Neural cell (in vitro differentiated cells): ENCODE data around the gene P3R3URF. TPM values are rescaled to one million over a fixed set of nuclear protein-coding genes. Genes with fewer than 3 reads are reported as not detected.

Source experiments
- H2AFZ ChIP-seq: fragments of 200-600, 300-800 bp; sonication (generic), shearing (Covaris generic); 2 replicates; pipeline ENCODE4 v1.6.0; 2014; ENCODE audit warnings: low read depth, mild to moderate bottlenecking, antibody characterized with exemption, low read length, moderate library complexity
- H3F3A ChIP-seq: fragments of 200-600 bp; shearing (Covaris generic); 2 replicates; pipeline ENCODE4 v1.6.1; 2016; ENCODE audit warnings: mild to moderate bottlenecking, moderate library complexity, mixed read lengths, antibody characterized with exemption, low read length; ENCODE audit not compliant: insufficient read depth, poor library complexity, severe bottlenecking
- H3K27ac ChIP-seq: fragments of 200-600, 300-800 bp; sonication (generic), shearing (Covaris generic); 2 replicates; pipeline ENCODE4 v1.5.1; 2014; ENCODE audit warnings: mild to moderate bottlenecking, low read length, moderate library complexity
- H3K27me3 ChIP-seq: fragments of 300-800, 200-600 bp; sonication (generic), shearing (Covaris generic); 2 replicates; pipeline ENCODE4 v1.6.0; 2014; ENCODE audit warnings: mild to moderate bottlenecking, low read depth, low read length, moderate library complexity; ENCODE audit not compliant: insufficient read depth
- H3K36me3 ChIP-seq: fragments of 300-800, 200-600 bp; sonication (generic), shearing (Covaris generic); 2 replicates; pipeline ENCODE4 v1.5.1; 2014; ENCODE audit warnings: mild to moderate bottlenecking, antibody characterized with exemption, low read length, moderate library complexity; ENCODE audit not compliant: insufficient read depth
- H3K4me2 ChIP-seq: fragments of 300-800, 200-600 bp; sonication (generic), shearing (Covaris generic); 2 replicates; pipeline ENCODE4 v1.6.0; 2014; ENCODE audit warnings: mild to moderate bottlenecking, low read length
- H3K4me3 ChIP-seq: fragments of 300-800, 200-600 bp; sonication (generic), shearing (Covaris generic); 2 replicates; pipeline ENCODE4 v1.5.1; 2014; ENCODE audit warnings: mild to moderate bottlenecking, low read length, moderate library complexity
- H3K79me2 ChIP-seq: fragments of 200-600 bp; shearing (Covaris generic); replicated peaks from 2 replicates; pipeline ENCODE4 v1.6.0; 2014; ENCODE audit warnings: mild to moderate bottlenecking, low read length, moderate library complexity; ENCODE audit not compliant: insufficient read depth
- H3K9ac ChIP-seq: fragments of 300-800, 200-600 bp; sonication (generic), shearing (Covaris generic); 2 replicates; pipeline ENCODE4 v1.6.1; 2016; ENCODE audit warnings: mild to moderate bottlenecking, low read length, mixed read lengths
- H3K9me2 ChIP-seq: fragments of 200-600 bp; shearing (Covaris generic); 2 replicates; pipeline ENCODE4 v1.6.1; 2016; ENCODE audit warnings: mild to moderate bottlenecking, low read length, mixed read lengths; ENCODE audit not compliant: insufficient read depth
- H3K9me3 ChIP-seq: fragments of 200-600, 300-800 bp; sonication (generic), shearing (Covaris generic); 2 replicates; pipeline ENCODE4 v1.6.1; 2016; ENCODE audit warnings: mild to moderate bottlenecking, mixed run types, low read length, moderate library complexity, mixed read lengths
- H4K20me1 ChIP-seq: fragments of 200-600 bp; shearing (Covaris generic); 2 replicates; pipeline ENCODE4 v1.6.1; 2016; ENCODE audit warnings: mild to moderate bottlenecking, mixed run types; ENCODE audit not compliant: insufficient read depth
- EP300 ChIP-seq: fragments of 450-650 bp; conservative IDR thresholded peaks from 2 replicates; pipeline ENCODE4 v1.6.1; 2014; ENCODE audit warnings: antibody characterized with exemption, mild to moderate bottlenecking, moderate library complexity; ENCODE audit not compliant: poor library complexity, severe bottlenecking
- EZH2 ChIP-seq: fragments of 200-600, 300-800 bp; shearing (Covaris generic), sonication (generic); IDR thresholded peaks from 2 replicates; pipeline ENCODE4 v1.6.1; 2014; ENCODE audit warnings: antibody characterized with exemption, low read length, borderline replicate concordance, mild to moderate bottlenecking; ENCODE audit not compliant: insufficient read depth, poor library complexity, severe bottlenecking
- MXI1 ChIP-seq: fragments of 450-650 bp; conservative IDR thresholded peaks from 2 replicates; pipeline ENCODE4 v1.6.1; 2014; ENCODE audit warnings: antibody characterized with exemption, mild to moderate bottlenecking; ENCODE audit not compliant: poor library complexity, severe bottlenecking
- POLR2AphosphoS5 ChIP-seq: IDR thresholded peaks from 2 replicates; pipeline ENCODE4 v1.6.1; 2012
- RAD21 ChIP-seq: fragments of 450-650 bp; conservative IDR thresholded peaks from 2 replicates; pipeline ENCODE4 v1.6.1; 2014; ENCODE audit warnings: antibody characterized with exemption, mild to moderate bottlenecking, moderate library complexity
- SMC3 ChIP-seq: fragments of 450-650 bp; conservative IDR thresholded peaks from 2 replicates; pipeline ENCODE4 v1.6.1; 2014; ENCODE audit warnings: antibody characterized with exemption, mild to moderate bottlenecking, moderate library complexity; ENCODE audit not compliant: poor library complexity
- TAF1 ChIP-seq: IDR thresholded peaks from 2 replicates; pipeline ENCODE4 v1.6.1; 2012; ENCODE audit warnings: low read depth
- polyA plus RNA-seq: library from polyadenylated mRNA; depleted of rRNA; stranded (reverse); fragments of >200 nt; gene quantifications from 2 replicates; pipeline ENCODE4 v1.2.3, GENCODE V29; 2014
- TF ChIP-seq, protein P1 (sequence below): IDR thresholded peaks from 2 replicates; pipeline ENCODE4 v1.6.1; 2012; ENCODE audit warnings: borderline replicate concordance
- TF ChIP-seq, protein P2 (sequence below): fragments of 450-650 bp; IDR thresholded peaks from 2 replicates; pipeline ENCODE4 v1.5.1; 2014; ENCODE audit warnings: antibody characterized with exemption, mild to moderate bottlenecking, moderate library complexity; ENCODE audit not compliant: poor library complexity, severe bottlenecking

The P3R3URF gene
- polyA plus RNA-seq, 1 donor from 2014 or later: not detected

GRCh38 chr1:46193285-46193684, 17.0 kb upstream of the P3R3URF start:
- H2AFZ ChIP-seq: no peak overlapping the region
- no peak for TF ChIP-seq TAF1
- TF ChIP-seq, protein P1, sequence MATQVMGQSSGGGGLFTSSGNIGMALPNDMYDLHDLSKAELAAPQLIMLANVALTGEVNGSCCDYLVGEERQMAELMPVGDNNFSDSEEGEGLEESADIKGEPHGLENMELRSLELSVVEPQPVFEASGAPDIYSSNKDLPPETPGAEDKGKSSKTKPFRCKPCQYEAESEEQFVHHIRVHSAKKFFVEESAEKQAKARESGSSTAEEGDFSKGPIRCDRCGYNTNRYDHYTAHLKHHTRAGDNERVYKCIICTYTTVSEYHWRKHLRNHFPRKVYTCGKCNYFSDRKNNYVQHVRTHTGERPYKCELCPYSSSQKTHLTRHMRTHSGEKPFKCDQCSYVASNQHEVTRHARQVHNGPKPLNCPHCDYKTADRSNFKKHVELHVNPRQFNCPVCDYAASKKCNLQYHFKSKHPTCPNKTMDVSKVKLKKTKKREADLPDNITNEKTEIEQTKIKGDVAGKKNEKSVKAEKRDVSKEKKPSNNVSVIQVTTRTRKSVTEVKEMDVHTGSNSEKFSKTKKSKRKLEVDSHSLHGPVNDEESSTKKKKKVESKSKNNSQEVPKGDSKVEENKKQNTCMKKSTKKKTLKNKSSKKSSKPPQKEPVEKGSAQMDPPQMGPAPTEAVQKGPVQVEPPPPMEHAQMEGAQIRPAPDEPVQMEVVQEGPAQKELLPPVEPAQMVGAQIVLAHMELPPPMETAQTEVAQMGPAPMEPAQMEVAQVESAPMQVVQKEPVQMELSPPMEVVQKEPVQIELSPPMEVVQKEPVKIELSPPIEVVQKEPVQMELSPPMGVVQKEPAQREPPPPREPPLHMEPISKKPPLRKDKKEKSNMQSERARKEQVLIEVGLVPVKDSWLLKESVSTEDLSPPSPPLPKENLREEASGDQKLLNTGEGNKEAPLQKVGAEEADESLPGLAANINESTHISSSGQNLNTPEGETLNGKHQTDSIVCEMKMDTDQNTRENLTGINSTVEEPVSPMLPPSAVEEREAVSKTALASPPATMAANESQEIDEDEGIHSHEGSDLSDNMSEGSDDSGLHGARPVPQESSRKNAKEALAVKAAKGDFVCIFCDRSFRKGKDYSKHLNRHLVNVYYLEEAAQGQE: no peak
- TF ChIP-seq EZH2: no peak
- TF ChIP-seq SMC3: no peak
- TF ChIP-seq MXI1: no peak
- no peak for TF ChIP-seq RAD21
- TF ChIP-seq EP300: no peak
- no peak for TF ChIP-seq POLR2AphosphoS5
- TF ChIP-seq, protein P2, sequence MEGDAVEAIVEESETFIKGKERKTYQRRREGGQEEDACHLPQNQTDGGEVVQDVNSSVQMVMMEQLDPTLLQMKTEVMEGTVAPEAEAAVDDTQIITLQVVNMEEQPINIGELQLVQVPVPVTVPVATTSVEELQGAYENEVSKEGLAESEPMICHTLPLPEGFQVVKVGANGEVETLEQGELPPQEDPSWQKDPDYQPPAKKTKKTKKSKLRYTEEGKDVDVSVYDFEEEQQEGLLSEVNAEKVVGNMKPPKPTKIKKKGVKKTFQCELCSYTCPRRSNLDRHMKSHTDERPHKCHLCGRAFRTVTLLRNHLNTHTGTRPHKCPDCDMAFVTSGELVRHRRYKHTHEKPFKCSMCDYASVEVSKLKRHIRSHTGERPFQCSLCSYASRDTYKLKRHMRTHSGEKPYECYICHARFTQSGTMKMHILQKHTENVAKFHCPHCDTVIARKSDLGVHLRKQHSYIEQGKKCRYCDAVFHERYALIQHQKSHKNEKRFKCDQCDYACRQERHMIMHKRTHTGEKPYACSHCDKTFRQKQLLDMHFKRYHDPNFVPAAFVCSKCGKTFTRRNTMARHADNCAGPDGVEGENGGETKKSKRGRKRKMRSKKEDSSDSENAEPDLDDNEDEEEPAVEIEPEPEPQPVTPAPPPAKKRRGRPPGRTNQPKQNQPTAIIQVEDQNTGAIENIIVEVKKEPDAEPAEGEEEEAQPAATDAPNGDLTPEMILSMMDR: no peak
- H3K36me3 ChIP-seq: no peaks in the 10 kb centered on the region

GRCh38 chr1:46192171-46192570, 15.9 kb upstream of the P3R3URF start:
- TF ChIP-seq MXI1: no peak
- TF ChIP-seq EP300: no peak
- no peak for TF ChIP-seq RAD21
- TF ChIP-seq, protein P1: no peak
- TF ChIP-seq SMC3: no peak
- TF ChIP-seq TAF1: no peak
- Histone ChIP-seq H3K4me3 (no peak overlapping the region), H3K9ac (no peak overlapping the region), H3K27me3 (no peaks in the 10 kb centered on the region), H3K9me3 (no peaks in the 10 kb centered on the region), H4K20me1 (no peaks in the 10 kb centered on the region), H3K27ac (no peak overlapping the region), H3K79me2 (no peaks in the 10 kb centered on the region), H3K36me3 (no peaks in the 10 kb centered on the region), H3K9me2 (no peaks in the 10 kb centered on the region), H3K4me2 (no peak overlapping the region), H2AFZ (no peak overlapping the region), H3F3A (no peaks in the 10 kb centered on the region)

More at GRCh38 chr1:46193285-46193684, 17.0 kb upstream of the P3R3URF start:
- H3K4me2 ChIP-seq: no peak overlapping the region
- no peaks in the 10 kb centered on the region for H4K20me1 ChIP-seq
- no peak overlapping the region for H3K9ac ChIP-seq
- no peak overlapping the region for H3K4me3 ChIP-seq
- no peaks in the 10 kb centered on the region for H3K27me3 ChIP-seq
- no peak overlapping the region for H3K27ac ChIP-seq
- H3K9me2 ChIP-seq: no peaks in the 10 kb centered on the region
- H3K9me3 ChIP-seq: no peaks in the 10 kb centered on the region
- no peaks in the 10 kb centered on the region for H3F3A ChIP-seq
- no peaks in the 10 kb centered on the region for H3K79me2 ChIP-seq
